OCI-LY3 (cell line): ENCODE measurements around the gene ABCB9.

ENCODE experiments used
- H2AFZ ChIP-seq: fragments of 200-600, 300-600 bp; shearing (Covaris generic); 2 replicates; pipeline ENCODE4 v1.6.0; 2014; ENCODE audit warnings: antibody characterized with exemption, low read depth, low read length
- H3K27ac ChIP-seq: fragments of 200-600, 300-600 bp; sonication (generic); 2 replicates; pipeline ENCODE4 v1.5.1; 2014; ENCODE audit warnings: mild to moderate bottlenecking, low read length, moderate library complexity, mixed read lengths
- H3K27me3 ChIP-seq: fragments of 200-600, 300-600 bp; sonication (generic); 2 replicates; pipeline ENCODE4 v1.6.1; 2014; ENCODE audit warnings: low read depth, low read length, mixed read lengths
- H3K36me3 ChIP-seq: fragments of 200-600, 300-600 bp; sonication (generic); replicated peaks from 2 replicates; pipeline ENCODE3; 2014; ENCODE audit warnings: low read depth, low read length, mixed read lengths
- H3K4me1 ChIP-seq: fragments of 300-600, 200-600 bp; sonication (generic); 2 replicates; pipeline ENCODE4 v1.6.1; 2014; ENCODE audit warnings: low read length, mixed read lengths
- H3K4me2 ChIP-seq: fragments of 200-600, 300-600 bp; sonication (generic); 2 replicates; pipeline ENCODE4 v1.6.1; 2014; ENCODE audit warnings: low read length, mixed read lengths
- H3K4me3 ChIP-seq: fragments of 300-600, 200-600 bp; sonication (generic); 2 replicates; pipeline ENCODE4 v1.5.1; 2014; ENCODE audit warnings: antibody characterized with exemption, mild to moderate bottlenecking, low read length, moderate library complexity
- H3K79me2 ChIP-seq: fragments of 300-600, 200-600 bp; shearing (Covaris generic); 2 replicates; pipeline ENCODE4 v1.6.1; 2014; ENCODE audit warnings: mild to moderate bottlenecking, low read length, mixed read lengths
- H3K9ac ChIP-seq: fragments of 300-600, 200-600 bp; shearing (Covaris generic); 2 replicates; pipeline ENCODE4 v1.6.0; 2014; ENCODE audit warnings: mild to moderate bottlenecking, low read length, moderate library complexity
- H3K9me3 ChIP-seq: fragments of 200-600, 300-600 bp; shearing (Covaris generic); 2 replicates; pipeline ENCODE4 v1.6.1; 2014; ENCODE audit warnings: low read length, mixed read lengths; ENCODE audit not compliant: insufficient read depth
- H4K20me1 ChIP-seq: fragments of 200-600, 300-600 bp; sonication (generic); 2 replicates; pipeline ENCODE4 v1.6.1; 2016; ENCODE audit warnings: low read length, mixed read lengths; ENCODE audit not compliant: insufficient read depth
- CTCF ChIP-seq: fragments of 200-600, 300-600 bp; sonication (generic); IDR thresholded peaks from 2 replicates; pipeline ENCODE4 v1.5.1; 2014; ENCODE audit warnings: antibody characterized with exemption, low read length, low read depth
- EZH2phosphoT487 ChIP-seq: fragments of 200-600 bp; shearing (Covaris generic); IDR thresholded peaks from 2 replicates; pipeline ENCODE4 v1.6.1; 2018; ENCODE audit warnings: antibody characterized with exemption, mixed run types, low read depth

Gene ABCB9

GRCh38 chr12:122966743-122967550 lies 684 bp upstream of the ABCB9 start:
- no peaks in the 10 kb centered on the region for H3K27me3 ChIP-seq
- H3K9ac ChIP-seq, result no peak overlapping the region
- H3K4me3 ChIP-seq, result no peak overlapping the region
- no peak for TF ChIP-seq EZH2phosphoT487
- TF ChIP-seq CTCF, result no peak
- H3K79me2 ChIP-seq, result no peaks in the 10 kb centered on the region
- no peak overlapping the region for H3K27ac ChIP-seq
- no peaks in the 10 kb centered on the region for H4K20me1 ChIP-seq
- H3K36me3 ChIP-seq, result no peaks in the 10 kb centered on the region
- H3K4me1 ChIP-seq, result no peaks in the 10 kb centered on the region
- H3K4me2 ChIP-seq, result no peak overlapping the region
- no peaks in the 10 kb centered on the region for H3K9me3 ChIP-seq
- no peak overlapping the region for H2AFZ ChIP-seq

GRCh38 chr12:122965321-122965751 lies 927 bp downstream of the ABCB9 start:
- Histone ChIP-seq H3K27me3 (no peaks in the 10 kb centered on the region), H3K36me3 (no peaks in the 10 kb centered on the region), H3K9me3 (no peaks in the 10 kb centered on the region), H2AFZ (no peak overlapping the region), H3K4me2 (no peak overlapping the region), H3K9ac (no peak overlapping the region), H3K4me3 (no peak overlapping the region), H4K20me1 (no peaks in the 10 kb centered on the region), H3K27ac (no peak overlapping the region), H3K79me2 (no peaks in the 10 kb centered on the region), H3K4me1 (no peaks in the 10 kb centered on the region)
- TF ChIP-seq EZH2phosphoT487, result no peak
- TF ChIP-seq CTCF, result no peak

- no peak overlapping the region for H3K9ac ChIP-seq
Measured at GRCh38 chr12:122964439-122965257, 1.6 kb downstream of the ABCB9 start.

More at GRCh38 chr12:122964439-122965257, 1.6 kb downstream of the ABCB9 start:
- Histone ChIP-seq H3K4me1 (no peaks in the 10 kb centered on the region), H4K20me1 (no peaks in the 10 kb centered on the region), H3K27ac (no peak overlapping the region), H3K4me3 (no peak overlapping the region), H3K79me2 (no peaks in the 10 kb centered on the region), H3K9me3 (no peaks in the 10 kb centered on the region), H3K4me2 (no peak overlapping the region), H3K27me3 (no peaks in the 10 kb centered on the region), H3K36me3 (no peaks in the 10 kb centered on the region), H2AFZ (no peak overlapping the region)
- no peak for TF ChIP-seq CTCF
- TF ChIP-seq EZH2phosphoT487, result no peak
